ENCODE data around the gene MED4. TPM values are rescaled to one million over a fixed set of nuclear protein-coding genes. Genes with fewer than 3 reads are reported as not detected.

The MED4 gene
- total and polyA plus RNA-seq, 3 donors from 2014 or later: 55.3 to 111 (median 58.2) TPM

DNA sequence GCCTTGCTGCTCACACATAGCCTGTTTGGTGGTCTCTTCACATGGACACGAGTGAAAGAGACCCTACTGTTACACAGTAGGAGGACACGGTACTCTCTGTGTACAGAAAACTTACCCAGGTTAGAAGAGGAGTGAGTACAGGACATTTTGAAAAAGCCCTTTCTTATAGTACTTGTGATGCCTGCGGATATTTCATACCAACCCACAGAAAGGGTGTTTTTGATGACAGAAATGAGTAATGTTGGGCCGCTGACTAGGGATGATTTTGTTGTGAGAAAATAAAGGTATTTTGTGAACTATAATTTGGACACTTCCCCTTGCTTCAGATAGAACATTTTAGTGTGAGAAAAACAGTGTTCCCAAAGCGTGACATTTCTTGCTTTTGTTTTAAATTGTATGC lies 39.2 kb downstream of the MED4 start:
- no peak for DNase-seq
- no peak overlapping the region for H3K27ac ChIP-seq
- no peak overlapping the region for H3K4me3 ChIP-seq
- H3K9me3 ChIP-seq: no peaks in the 10 kb centered on the region
- H3K36me3 ChIP-seq (ENCODE audit: low read depth, missing control alignments): no peaks in the 10 kb centered on the region
- no peaks in the 10 kb centered on the region for H3K4me1 ChIP-seq
- WGBS, 2 donors: 89 to 96% methylated on average over 5 of the region's 5 CpGs
- intact Hi-C loops (cut with DNase I; ENCODE audit: low total_unique reads): no loop called here
- H3K27me3 ChIP-seq: no peaks in the 10 kb centered on the region
- TF ChIP-seq, protein P1, sequence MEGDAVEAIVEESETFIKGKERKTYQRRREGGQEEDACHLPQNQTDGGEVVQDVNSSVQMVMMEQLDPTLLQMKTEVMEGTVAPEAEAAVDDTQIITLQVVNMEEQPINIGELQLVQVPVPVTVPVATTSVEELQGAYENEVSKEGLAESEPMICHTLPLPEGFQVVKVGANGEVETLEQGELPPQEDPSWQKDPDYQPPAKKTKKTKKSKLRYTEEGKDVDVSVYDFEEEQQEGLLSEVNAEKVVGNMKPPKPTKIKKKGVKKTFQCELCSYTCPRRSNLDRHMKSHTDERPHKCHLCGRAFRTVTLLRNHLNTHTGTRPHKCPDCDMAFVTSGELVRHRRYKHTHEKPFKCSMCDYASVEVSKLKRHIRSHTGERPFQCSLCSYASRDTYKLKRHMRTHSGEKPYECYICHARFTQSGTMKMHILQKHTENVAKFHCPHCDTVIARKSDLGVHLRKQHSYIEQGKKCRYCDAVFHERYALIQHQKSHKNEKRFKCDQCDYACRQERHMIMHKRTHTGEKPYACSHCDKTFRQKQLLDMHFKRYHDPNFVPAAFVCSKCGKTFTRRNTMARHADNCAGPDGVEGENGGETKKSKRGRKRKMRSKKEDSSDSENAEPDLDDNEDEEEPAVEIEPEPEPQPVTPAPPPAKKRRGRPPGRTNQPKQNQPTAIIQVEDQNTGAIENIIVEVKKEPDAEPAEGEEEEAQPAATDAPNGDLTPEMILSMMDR (IDR thresholded peaks at IDR 0.05): no peak
- no peak for TF ChIP-seq POLR2A (IDR thresholded peaks at IDR 0.05)

DNA sequence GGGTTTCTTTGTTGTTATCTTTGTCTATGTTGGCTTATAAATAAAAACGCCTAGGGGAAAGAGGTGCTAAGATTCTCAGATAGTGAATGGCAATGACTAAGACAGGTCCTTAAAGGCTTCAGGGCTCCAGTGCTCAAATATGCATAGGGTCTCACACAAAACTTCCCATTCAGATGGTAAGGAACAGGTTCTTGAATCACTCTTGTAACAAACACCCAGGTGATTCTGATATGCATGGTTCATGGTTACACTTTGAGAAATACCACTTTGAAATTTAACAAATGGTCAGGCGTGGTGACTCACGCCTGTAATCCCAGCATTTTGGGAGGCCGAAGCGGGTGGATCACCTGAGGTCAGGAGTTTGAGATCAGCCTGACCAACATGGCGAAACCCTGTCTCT lies 40.3 kb downstream of the MED4 start:
- WGBS, 2 donors: 93% methylated on average over 6 of the region's 6 CpGs
- intact Hi-C loops (cut with DNase I; ENCODE audit: low total_unique reads): no loop called here
- Histone ChIP-seq H3K4me1 (no peaks in the 10 kb centered on the region), H3K27me3 (no peaks in the 10 kb centered on the region), H3K4me3 (no peak overlapping the region), H3K36me3 (ENCODE audit: low read depth, missing control alignments) (no peaks in the 10 kb centered on the region), H3K9me3 (no peaks in the 10 kb centered on the region), H3K27ac (no peak overlapping the region)
- TF ChIP-seq, protein P1 (IDR thresholded peaks at IDR 0.05): no peak
- TF ChIP-seq POLR2A (IDR thresholded peaks at IDR 0.05): no peak
- DNase-seq: no peak

DNA sequence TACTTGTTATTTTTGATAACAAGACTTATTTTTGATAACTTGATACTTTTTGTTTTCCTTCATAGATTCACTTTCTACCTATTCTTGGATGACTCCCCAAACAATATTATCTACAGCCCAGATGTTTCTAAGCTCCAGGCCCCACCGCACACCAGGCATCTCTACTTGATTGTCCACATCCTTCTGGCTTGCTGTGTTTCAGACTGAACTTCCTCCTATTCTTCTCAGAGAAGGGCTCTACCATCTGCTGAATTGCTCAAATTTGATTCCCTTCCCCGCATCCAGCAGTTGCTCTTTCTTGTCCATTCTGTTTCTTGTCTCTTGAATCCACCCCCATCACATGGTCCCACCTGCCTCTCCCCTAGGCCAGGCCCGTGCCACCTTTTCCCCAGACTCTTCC lies 44.4 kb downstream of the MED4 start:
- no peak for TF ChIP-seq POLR2A (IDR thresholded peaks at IDR 0.05)
- TF ChIP-seq, protein P1 (IDR thresholded peaks at IDR 0.05): no peak
- no peak for DNase-seq
- Histone ChIP-seq H3K4me3 (no peak overlapping the region), H3K9me3 (no peaks in the 10 kb centered on the region), H3K27ac (no peak overlapping the region), H3K36me3 (ENCODE audit: low read depth, missing control alignments) (no peaks in the 10 kb centered on the region), H3K27me3 (no peaks in the 10 kb centered on the region), H3K4me1 (no peaks in the 10 kb centered on the region)
- intact Hi-C loops (cut with DNase I; ENCODE audit: low total_unique reads): no loop called here
- WGBS, 2 donors: 81% methylated on average over 3 of the region's 3 CpGs

DNA sequence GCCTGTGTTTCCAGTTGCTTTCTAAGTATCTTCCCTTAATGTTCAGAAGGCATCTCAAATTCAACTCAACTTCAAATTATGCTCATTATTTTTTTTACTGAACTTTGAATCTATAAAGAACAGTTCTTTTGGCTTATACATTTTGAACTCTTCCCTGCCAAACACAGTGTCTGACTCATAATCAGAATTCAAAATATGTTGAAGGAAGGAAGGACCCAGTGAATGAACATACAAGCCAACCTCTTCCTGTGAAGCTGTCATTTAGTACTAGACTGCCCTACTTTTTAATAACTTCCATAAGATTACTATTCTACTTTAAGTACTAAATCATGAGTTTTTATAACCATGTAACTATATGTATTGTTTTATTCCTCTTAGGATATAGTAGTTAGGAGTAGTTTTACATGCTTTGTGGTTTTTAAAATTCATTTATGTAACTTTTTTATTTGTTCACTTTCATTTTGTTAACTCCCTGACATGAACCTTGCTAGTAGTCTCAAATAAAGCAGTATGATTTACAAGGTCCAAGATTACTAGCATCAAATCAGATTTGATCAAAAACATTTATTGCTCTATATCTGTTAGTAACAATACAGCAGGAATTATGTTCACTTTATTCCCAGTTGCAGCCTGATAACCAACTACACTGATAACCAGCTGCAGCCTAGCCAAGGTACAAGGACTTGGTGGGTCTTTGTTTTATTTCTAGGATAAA lies 51.0 kb downstream of the MED4 start:
- no peak for DNase-seq
- Histone ChIP-seq H3K4me3 (no peak overlapping the region), H3K27ac (no peak overlapping the region), H3K4me1 (no peaks in the 10 kb centered on the region), H3K36me3 (ENCODE audit: low read depth, missing control alignments) (no peaks in the 10 kb centered on the region), H3K27me3 (no peaks in the 10 kb centered on the region), H3K9me3 (no peaks in the 10 kb centered on the region)
- intact Hi-C loops (cut with DNase I; ENCODE audit: low total_unique reads): no loop called here
- TF ChIP-seq, protein P1 (IDR thresholded peaks at IDR 0.05): no peak
- no peak for TF ChIP-seq POLR2A (IDR thresholded peaks at IDR 0.05)

DNA sequence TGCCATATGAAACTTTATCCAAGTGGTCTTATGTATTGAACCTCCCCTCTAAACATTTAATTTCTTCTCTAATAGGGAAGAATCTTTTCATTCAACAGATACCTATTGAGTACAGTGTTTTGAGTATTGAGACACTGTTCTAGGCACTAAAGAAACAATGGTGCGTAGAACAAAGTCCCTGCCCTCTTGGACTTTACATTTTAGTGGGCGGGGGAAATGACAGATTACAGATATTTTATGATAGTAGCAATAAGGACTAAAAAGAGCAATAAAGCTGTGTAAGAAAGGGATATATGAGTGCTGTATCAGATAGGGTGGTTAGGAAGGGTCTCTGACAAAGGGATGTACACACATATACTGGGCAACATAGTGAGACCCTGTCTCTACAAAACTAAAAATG lies 52.0 kb downstream of the MED4 start:
- H3K9me3 ChIP-seq: no peaks in the 10 kb centered on the region
- H3K27me3 ChIP-seq: no peaks in the 10 kb centered on the region
- H3K27ac ChIP-seq: no peak overlapping the region
- no peak for TF ChIP-seq POLR2A (IDR thresholded peaks at IDR 0.05)
- TF ChIP-seq, protein P1 (IDR thresholded peaks at IDR 0.05): no peak
- no peaks in the 10 kb centered on the region for H3K36me3 ChIP-seq (ENCODE audit: low read depth, missing control alignments)
- intact Hi-C loops (cut with DNase I; ENCODE audit: low total_unique reads): no loop called here
- H3K4me3 ChIP-seq: no peak overlapping the region
- WGBS, 2 donors: 100% methylated on average over 2 of the region's 2 CpGs
- DNase-seq: no peak
- no peaks in the 10 kb centered on the region for H3K4me1 ChIP-seq

Measured in testis (tissue), 3 donors.